ENCODE measurements around the gene ZBTB34. TPM values are rescaled to one million over a fixed set of nuclear protein-coding genes. Genes with fewer than 3 reads are reported as not detected.

The ZBTB34 gene
- polyA plus RNA-seq, 2 of the 4 experiments (the other 2 are of a cell fraction), result 4.1 to 6.4 TPM

DNA sequence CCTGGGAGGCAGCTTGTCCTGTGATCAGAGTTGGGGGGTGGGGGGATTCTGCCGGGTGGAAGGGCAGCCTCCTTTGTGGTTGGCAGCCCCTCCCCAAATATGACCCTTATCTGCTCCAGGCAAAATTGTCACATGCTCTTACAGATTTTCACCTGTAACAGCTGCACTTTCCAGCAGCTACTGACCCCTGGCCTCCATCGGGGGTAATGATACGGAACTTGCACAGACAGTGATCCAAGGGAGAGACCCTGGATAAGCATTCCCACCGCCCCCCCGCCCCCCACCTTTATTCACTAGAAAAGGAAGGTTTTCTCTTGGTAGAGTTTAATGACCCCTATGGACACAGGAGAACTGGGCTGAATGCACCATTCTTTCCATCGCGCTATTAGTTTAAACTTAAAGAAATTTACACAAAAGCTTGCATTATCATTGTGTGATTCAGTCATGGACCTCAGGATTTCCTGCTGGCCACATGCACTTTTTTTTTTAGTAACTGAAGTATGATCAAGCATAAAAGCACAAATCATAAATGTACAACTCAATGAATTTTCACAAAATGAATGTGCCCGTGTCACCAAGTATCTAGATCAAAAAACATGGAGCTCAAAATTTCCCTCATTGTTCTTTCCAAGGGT, 10.7 kb upstream of the ZBTB34 start:
- POLR2A ChIA-PET, result no interaction called here
- Histone ChIP-seq H3K27ac (no peak overlapping the region), H3K4me1 (peaks cover 15% of the 10 kb centered on the region), H3K4me2 (no peak overlapping the region), H3K4me3 (no peak overlapping the region), H3K9me3 (no peaks in the 10 kb centered on the region)
- CTCF ChIA-PET, result interaction anchor here (0.7 to 4.9 kb wide), 7 partner anchors 10 to 143 kb away, joined by 3 to 36 read pairs (median 4); partner anchors contain the start of gene ZBTB34
- DNase-seq (ENCODE audit: low read depth in 1 of 2, low spot score in 1 of 2) (no peak), FAIRE-seq (no peak), ATAC-seq (no peak)
- TF ChIP-seq EHMT2 (IDR thresholded peaks at IDR 0.05; ENCODE audit: low read depth), result no peak
- 79% methylated on average over 6 of the region's 8 CpGs for WGBS (ENCODE audit: missing lambda C conversion rate)

DNA sequence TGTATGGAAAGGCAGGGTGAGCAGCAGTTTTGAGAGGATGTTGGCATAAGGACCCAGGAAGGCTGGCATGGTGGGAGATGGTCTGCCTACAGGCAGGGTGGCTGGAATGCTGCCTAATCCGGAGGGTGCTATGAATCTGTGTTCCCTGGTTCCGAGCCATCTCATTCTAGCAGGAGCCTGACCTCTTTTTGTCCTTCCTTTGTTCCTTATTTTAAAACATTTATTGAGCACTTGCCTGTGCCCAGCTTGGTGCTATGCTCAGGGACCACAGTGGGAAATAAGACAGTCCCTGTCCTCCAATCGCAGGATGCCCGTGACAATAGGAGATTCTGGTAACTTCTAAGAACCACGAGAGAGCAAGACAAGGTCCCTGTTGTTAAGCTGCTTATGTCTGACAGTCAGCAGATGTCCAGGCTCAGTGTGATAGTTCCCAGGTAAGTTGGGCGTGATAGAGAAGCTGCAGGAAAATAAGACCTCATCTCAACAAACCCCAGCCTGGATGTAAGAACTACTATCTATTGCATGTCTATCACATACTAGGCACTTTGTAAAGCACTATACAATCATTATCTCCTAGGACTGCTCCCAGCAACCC, 9.1 kb upstream of the ZBTB34 start:
- FAIRE-seq, result no peak
- ATAC-seq, result no peak
- Histone ChIP-seq H3K4me2 (no peak overlapping the region), H3K9me3 (no peaks in the 10 kb centered on the region), H3K4me3 (no peak overlapping the region), H3K4me1 (peaks cover 18% of the 10 kb centered on the region), H3K27ac (no peak overlapping the region)
- TF ChIP-seq, protein P1, sequence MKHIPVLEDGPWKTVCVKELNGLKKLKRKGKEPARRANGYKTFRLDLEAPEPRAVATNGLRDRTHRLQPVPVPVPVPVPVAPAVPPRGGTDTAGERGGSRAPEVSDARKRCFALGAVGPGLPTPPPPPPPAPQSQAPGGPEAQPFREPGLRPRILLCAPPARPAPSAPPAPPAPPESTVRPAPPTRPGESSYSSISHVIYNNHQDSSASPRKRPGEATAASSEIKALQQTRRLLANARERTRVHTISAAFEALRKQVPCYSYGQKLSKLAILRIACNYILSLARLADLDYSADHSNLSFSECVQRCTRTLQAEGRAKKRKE (CRISPR knock-in tag; IDR thresholded peaks at IDR 0.05; ENCODE audit: low read depth), result no peak
- TF ChIP-seq MAZ (IDR thresholded peaks at IDR 0.05; ENCODE audit: borderline replicate concordance, low read depth, low read length) (no peak), TP53 (CRISPR knock-in tag; IDR thresholded peaks at IDR 0.05) (no peak), CHD2 (IDR thresholded peaks at IDR 0.05; ENCODE audit: low read length, partially characterized antibody) (no peak), ZNF302 (CRISPR knock-in tag; IDR thresholded peaks at IDR 0.05) (no peak), USF2 (IDR thresholded peaks at IDR 0.05) (no peak), POLR2A (IDR thresholded peaks at IDR 0.05; ENCODE audit: low read length) (no peak)
- 68% methylated on average over 6 of the region's 6 CpGs for WGBS (ENCODE audit: missing lambda C conversion rate)
- DNase-seq (ENCODE audit: low read depth in 1 of 2, low spot score in 1 of 2), result no peak
- ChIA-PET CTCF (interaction anchor here (0.9 to 4.9 kb wide), 7 partner anchors 9 to 161 kb away, joined by 3 to 36 read pairs (median 3); partner anchors contain the start of gene ZBTB34), POLR2A (no interaction called here)

DNA sequence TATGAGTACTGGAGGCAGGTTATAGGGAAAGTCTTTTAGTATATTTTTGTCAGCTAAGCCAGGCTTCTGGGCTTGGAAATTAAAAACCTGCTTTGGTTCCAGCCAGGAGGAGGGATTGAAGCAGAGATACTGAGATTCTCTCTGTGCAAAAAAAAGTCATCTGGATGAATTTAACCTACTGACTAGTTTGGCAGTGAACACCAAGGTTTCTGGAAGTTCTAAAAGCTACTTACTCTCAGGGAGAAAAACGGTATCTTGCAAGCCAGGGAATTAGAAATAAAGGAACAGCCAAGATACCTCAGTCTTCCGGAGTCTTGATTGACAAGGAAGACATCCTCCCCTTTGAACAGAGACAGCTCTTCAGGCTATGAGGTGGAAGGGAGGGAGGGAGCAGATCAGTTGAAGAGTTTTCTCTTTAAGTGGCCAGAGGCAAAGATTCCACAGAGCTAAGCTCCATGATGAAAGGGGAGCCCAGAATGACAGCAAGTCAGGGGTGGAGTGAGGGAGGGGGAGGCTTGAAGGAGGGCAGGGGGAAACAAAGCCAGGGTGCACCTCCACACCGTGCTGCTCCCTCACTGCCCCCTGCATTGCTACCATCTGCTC, 8.3 kb upstream of the ZBTB34 start:
- Histone ChIP-seq H3K9me3 (no peaks in the 10 kb centered on the region), H3K4me3 (no peak overlapping the region), H3K4me2 (no peak overlapping the region), H3K4me1 (peaks cover 18% of the 10 kb centered on the region), H3K27ac (no peak overlapping the region)
- ATAC-seq, result no peak
- no peak for DNase-seq (ENCODE audit: low read depth in 1 of 2, low spot score in 1 of 2)
- 32% methylated on average over 3 of the region's 3 CpGs for WGBS (ENCODE audit: missing lambda C conversion rate)
- ChIA-PET CTCF (interaction anchor here (0.9 to 4.9 kb wide), 8 partner anchors 8 to 162 kb away, joined by 3 to 36 read pairs (median 3); partner anchors contain the start of gene ZBTB34), POLR2A (no interaction called here)
- no peak for TF ChIP-seq PBX3 (IDR thresholded peaks at IDR 0.05)
- TF ChIP-seq JUN (IDR thresholded peaks at IDR 0.05), result no peak
- TF ChIP-seq USF2 (IDR thresholded peaks at IDR 0.05), result no peak
- TF ChIP-seq HOXB5 (CRISPR knock-in tag; IDR thresholded peaks at IDR 0.05), result no peak
- TF ChIP-seq SREBF2 (IDR thresholded peaks at IDR 0.05), result no peak
- no peak for TF ChIP-seq MAFK (IDR thresholded peaks at IDR 0.05; ENCODE audit: partially characterized antibody)
- TF ChIP-seq CBX2 (IDR thresholded peaks at IDR 0.05; ENCODE audit: borderline replicate concordance, low read depth), result no peak
- TF ChIP-seq RARB (CRISPR knock-in tag; IDR thresholded peaks at IDR 0.05), result no peak
- no peak for FAIRE-seq
